ENCODE results near the gene IGFLR1.
"Not testable (repeated sequence)": the region's sequence is repeated elsewhere in the genome, so short reads cannot be mapped to it uniquely, and the experiment has no call there.

Gene IGFLR1

GRCh38 chr19:35774274-35775045 is 32.2 kb upstream of the IGFLR1 start:
- no peak for TF ChIP-seq CTCF (IDR thresholded peaks at IDR 0.05; ENCODE audit: control insufficient read depth, insufficient read depth, low read depth, low read length, missing control alignments)
- DNase-seq (ENCODE audit: low read depth): no peak
- H3K4me3 ChIP-seq (ENCODE audit: control insufficient read depth, low read depth, low read length): no peak overlapping the region

- DNase-seq (ENCODE audit: low read depth): no peak
- TF ChIP-seq CTCF (IDR thresholded peaks at IDR 0.05; ENCODE audit: control insufficient read depth, insufficient read depth, low read depth, low read length, missing control alignments): no peak
- H3K4me3 ChIP-seq (ENCODE audit: control insufficient read depth, low read depth, low read length): no peak overlapping the region
These were observed 31.0 kb upstream of the IGFLR1 start for GRCh38 chr19:35773020-35773806.

GRCh38 chr19:35772362-35772761 is 30.1 kb upstream of the IGFLR1 start:
- not testable (repeated sequence) for DNase-seq (ENCODE audit: low read depth); H3K4me3 ChIP-seq (ENCODE audit: control insufficient read depth, low read depth, low read length)

- no peak for DNase-seq (ENCODE audit: low read depth)
- H3K4me3 ChIP-seq (ENCODE audit: control insufficient read depth, low read depth, low read length): no peak overlapping the region
- TF ChIP-seq CTCF (IDR thresholded peaks at IDR 0.05; ENCODE audit: control insufficient read depth, insufficient read depth, low read depth, low read length, missing control alignments): no peak
These were observed 25.8 kb upstream of the IGFLR1 start for GRCh38 chr19:35768082-35768421.

GRCh38 chr19:35767288-35768081 is 25.2 kb upstream of the IGFLR1 start:
- no peak for TF ChIP-seq CTCF (IDR thresholded peaks at IDR 0.05; ENCODE audit: control insufficient read depth, insufficient read depth, low read depth, low read length, missing control alignments)
- H3K4me3 ChIP-seq (ENCODE audit: control insufficient read depth, low read depth, low read length): no peak overlapping the region
- no peak for DNase-seq (ENCODE audit: low read depth)

GRCh38 chr19:35766571-35767104 is 24.4 kb upstream of the IGFLR1 start:
- no peak for TF ChIP-seq CTCF (IDR thresholded peaks at IDR 0.05; ENCODE audit: control insufficient read depth, insufficient read depth, low read depth, low read length, missing control alignments)
- DNase-seq (ENCODE audit: low read depth): no peak
- no peak overlapping the region for H3K4me3 ChIP-seq (ENCODE audit: control insufficient read depth, low read depth, low read length)
